ENCODE measurements around the gene VAV3.

DNA sequence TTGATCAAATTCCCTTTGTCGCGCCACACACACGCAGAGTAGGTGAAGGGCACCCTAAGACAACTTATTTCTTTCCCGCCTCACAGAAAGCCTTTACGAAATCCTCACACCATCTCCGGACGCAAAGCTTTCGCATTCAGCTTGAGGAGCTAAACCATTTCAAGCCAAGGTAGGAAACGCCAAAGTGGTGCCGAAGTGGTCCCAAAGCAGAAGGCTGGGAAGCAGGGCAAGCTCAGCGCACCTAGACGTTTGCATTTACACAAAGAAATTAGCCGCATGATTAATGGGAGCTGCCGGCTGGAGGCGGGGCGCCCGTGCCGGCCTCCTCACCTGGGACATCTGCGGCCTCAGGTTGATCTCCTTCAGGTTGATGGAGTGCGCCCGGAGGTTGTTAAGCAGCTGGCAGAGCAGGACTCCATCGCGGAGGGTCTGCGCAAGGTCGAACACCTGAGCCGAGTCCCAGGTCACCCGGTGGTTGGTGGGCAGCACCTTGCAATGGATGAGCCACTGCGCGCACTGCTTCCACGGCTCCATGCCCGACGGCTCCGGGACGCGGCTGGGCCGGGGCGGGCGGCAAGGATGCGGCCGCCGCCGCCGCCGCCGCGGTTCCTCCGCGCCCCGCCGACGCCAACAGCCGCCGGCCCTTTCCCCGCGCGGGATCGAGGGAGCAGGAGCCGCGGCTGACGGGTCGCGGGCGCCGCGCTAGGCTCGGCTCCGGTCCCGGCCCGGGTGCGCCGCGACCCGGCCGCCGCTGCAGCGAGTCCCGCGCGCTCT, 457 bp downstream of the VAV3 start:
- TF ChIP-seq CTCF (conservative IDR thresholded peaks at IDR 0.05; ENCODE audit: low read length) (no peak), EZH2phosphoT487 (IDR thresholded peaks at IDR 0.05; ENCODE audit: borderline replicate concordance, low read depth, low read length) (no peak)

Measured in OCI-LY7 (cell line).